HG03469 (cell line): ENCODE results near the gene PLCH1.

Experiments used
- ATAC-seq: cut with Tn5 transposase; IDR thresholded peaks from one replicate; pipeline ENCODE4 v1.9.1; 2021; ENCODE audit warnings: mild to moderate bottlenecking, moderate library complexity, moderate number of reproducible peaks; ENCODE audit not compliant: unreplicated experiment

The PLCH1 gene

DNA sequence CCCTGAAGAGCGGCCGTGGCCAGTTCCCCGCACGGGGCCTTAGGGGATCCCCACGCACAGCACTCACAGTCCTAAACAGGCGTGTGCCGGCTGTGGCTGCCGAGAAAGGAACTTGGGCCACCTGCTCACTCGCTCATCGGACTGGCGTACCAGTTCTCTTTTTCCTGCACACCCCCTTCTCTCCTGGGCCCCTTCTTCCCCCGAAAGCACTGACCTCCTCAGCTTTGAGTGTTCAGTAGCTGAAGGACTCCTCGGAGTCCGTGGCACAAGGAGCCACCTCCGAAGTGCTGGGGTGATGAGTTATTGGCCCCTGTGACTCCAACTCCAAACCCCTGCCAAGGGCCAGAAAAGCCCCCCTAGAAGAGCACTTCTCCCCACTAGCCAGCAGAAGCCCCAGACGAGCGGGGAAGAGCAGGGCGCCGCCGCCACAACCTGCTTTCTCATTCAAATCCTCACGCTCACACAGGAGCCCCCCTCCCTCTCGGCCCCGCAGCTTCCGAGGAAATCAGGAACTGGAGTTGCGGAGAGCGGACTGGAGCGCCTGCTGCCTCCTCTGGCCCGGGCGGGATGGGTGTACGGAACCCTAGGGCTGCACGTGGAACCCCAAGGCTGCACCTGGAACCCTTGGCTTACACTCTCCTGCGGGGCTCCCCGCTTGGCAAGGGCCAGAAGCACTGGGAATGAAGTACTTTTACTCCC is at the start of gene PLCH1:
Gene PLCH1 (minus strand): TSS at position 446 of the 699 bp plus-strand sequence. CDS start 40,847 bp downstream, outside the sequence.
- no peak for ATAC-seq

- ATAC-seq = no peak
Measured at GRCh38 chr3:155792532-155792931, 47.7 kb upstream of the PLCH1 start.

- no peak for ATAC-seq
Measured at GRCh38 chr3:155791190-155791589, 46.3 kb upstream of the PLCH1 start.

DNA sequence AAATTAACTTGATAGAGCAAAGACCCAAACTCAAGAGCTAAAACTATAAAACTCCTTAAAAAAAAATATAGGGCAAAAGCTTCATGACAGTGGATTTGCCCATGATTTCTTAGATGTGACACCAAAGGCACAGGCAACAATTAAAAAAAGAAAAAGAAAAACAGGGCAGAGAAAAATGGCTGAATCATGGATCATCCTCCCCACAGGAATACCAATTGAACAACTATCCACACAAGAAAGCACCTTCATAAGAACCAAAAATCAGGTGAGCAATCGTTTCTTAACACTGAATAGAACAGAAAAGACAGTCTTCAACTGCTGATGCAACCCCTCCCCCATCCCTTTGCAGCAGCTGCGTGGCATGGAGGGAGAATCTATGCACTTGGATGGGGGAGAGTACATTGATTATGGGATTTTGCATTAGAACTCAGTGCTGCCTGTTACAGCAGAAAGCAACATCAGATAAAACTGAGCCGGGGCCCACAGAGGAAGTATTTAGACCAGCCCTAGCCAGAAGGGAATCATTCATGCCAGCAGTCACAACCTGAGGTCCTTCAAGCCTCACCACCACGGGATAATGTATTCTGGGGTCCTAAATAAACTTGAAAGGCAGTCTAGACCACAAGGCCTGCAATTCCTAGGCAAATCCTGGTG is 45.5 kb upstream of the PLCH1 start:
- no peak for ATAC-seq

DNA sequence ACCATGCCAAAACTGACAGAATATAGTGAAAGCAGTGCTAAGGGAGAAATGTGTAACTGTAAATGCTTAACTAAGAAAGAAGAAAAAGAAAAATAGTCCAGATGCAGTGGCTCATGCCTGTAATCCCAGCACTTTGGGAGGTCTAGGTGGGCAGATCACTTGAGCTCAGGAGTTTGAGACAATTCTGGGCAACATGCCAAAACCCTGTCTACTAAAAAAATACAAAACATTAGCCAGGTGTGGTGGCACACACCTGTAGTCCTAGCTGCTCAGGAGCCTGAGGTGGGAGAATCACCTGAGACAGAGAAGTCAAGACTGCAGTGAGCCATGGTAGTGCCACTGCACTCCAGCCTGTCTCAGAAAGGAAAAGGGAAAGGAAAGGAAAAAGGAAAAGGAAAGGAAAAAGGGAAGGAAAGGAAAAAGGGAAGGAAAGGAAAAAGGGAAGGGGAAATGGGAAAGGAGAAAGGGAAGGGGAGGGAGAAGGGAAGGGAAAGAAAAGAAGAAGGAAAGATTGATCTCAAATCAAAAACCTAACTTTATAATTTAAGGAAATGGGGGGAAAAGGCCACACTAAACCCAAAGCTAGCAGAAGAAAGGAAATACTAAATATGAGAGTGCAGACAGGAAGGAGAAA is 40.9 kb upstream of the PLCH1 start:
- no peak for ATAC-seq

DNA sequence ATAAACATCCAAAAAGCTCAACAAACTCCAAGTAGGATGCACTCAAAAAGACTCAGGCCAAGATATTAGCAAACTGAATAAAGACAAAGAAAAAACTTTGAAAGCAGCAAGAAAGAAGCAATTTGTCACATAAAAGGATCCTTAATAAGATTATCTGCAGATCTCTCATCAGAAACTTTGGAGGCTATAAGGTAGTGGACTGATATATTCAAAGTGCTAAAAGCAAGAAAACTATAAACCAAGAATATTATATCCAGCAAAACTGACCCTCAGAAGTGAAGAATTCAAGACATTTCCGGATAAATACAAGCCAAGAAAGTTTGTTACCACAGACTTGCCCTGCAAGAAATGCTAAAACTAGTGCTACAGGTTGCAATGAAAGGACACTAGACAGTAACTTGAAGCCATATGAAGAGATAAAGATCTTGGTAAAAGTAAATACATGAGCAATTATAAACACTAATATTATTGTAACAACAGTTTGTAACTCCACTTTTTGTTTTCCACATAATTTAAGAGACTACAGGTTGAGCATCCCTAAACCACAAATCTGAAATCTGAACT is 37.6 kb upstream of the PLCH1 start:
- no peak for ATAC-seq

GRCh38 chr3:155780291-155780690 is 35.4 kb upstream of the PLCH1 start:
- no peak for ATAC-seq

- no peak for ATAC-seq
Measured at GRCh38 chr3:155778462-155778861, 33.6 kb upstream of the PLCH1 start.

DNA sequence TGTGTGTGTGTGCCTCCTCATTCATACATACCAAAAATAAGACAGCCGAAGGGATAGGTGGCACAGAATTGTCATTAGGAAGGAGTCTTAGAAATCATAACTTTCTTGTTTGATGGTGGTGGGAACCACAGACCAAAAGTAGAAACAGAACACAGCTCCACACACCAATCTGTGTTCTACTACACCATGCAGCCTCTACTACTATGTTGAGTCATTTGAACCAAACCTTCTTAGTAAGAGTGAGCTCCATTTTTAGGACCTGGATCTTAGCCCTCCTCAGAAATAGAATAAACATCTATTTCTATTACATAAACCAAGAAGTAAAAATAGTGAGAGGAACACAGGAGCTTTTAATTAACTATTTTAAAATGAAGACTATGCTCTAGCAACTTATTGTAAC is 27.9 kb upstream of the PLCH1 start:
- ATAC-seq = no peak

DNA sequence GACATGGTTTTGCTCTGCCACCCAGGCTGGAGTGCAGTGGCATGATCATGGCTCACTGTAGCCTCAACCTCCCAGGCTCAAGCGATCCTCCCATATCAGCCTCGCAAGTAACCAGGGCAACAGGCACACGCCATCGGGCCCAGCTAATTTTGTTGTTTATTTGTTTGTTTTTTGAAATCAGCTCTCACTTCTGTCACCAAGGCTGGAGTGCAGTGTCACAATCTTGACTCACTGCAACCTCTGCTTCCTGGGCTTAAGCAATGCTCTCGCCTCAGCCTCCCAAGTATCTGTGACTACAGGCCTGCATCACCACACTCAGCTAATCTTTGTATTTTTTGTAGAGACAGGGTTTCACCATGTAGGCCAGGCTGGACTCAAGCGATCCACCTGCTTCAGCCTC is 26.3 kb upstream of the PLCH1 start:
- no peak for ATAC-seq

- no peak for ATAC-seq
Measured at GRCh38 chr3:155766206-155766605, 21.3 kb upstream of the PLCH1 start.

GRCh38 chr3:155763870-155764463 is 19.1 kb upstream of the PLCH1 start:
- no peak for ATAC-seq

DNA sequence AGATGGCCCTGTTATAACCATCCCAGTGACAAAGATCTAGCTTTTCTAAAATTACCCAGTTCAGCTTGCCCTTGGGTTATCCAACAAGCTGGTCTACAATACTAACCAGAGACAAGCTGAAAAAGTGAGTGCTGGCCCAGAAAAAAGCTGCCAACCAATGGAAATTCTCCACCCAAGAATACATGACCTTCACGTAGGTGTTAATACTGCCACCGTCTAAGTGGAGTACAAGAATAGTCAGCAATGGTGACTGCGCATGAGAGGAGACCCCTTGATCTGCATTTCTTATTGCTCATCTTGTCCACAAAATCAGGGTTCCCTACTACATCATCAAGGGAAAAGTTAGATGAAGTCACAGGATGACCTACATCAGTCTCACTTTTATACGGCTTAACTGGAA is 15.8 kb upstream of the PLCH1 start:
- no peak for ATAC-seq

GRCh38 chr3:155757577-155757976 is 12.7 kb upstream of the PLCH1 start:
- ATAC-seq = no peak

DNA sequence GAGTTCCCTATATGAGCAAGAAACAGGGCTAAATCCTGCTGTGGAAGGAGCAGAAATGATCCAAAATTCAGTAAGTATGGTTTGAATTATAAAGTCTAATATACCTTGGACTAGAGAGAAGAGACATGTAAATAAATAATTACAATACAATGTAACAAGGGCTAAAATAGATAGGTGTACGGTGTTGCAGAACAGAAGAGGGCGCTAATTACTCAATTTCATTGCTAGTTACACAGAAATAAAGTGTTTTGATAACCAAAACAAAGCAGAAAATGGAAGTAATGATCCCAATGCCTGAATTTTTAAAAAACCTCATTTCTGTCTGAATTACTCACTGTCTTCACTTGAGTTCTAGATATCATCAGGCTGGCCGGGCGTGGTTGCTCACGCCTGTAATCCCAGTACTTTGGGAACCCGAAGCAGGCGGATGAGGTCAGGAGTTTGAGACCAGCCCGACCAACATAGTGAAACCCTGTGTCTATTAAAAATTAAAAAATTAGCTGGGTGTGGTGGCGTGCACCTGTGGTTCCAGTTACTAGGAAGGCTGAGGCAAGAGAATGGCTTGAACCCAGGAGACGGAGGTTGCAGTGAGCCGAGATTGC is 8.3 kb upstream of the PLCH1 start:
- ATAC-seq = no peak

DNA sequence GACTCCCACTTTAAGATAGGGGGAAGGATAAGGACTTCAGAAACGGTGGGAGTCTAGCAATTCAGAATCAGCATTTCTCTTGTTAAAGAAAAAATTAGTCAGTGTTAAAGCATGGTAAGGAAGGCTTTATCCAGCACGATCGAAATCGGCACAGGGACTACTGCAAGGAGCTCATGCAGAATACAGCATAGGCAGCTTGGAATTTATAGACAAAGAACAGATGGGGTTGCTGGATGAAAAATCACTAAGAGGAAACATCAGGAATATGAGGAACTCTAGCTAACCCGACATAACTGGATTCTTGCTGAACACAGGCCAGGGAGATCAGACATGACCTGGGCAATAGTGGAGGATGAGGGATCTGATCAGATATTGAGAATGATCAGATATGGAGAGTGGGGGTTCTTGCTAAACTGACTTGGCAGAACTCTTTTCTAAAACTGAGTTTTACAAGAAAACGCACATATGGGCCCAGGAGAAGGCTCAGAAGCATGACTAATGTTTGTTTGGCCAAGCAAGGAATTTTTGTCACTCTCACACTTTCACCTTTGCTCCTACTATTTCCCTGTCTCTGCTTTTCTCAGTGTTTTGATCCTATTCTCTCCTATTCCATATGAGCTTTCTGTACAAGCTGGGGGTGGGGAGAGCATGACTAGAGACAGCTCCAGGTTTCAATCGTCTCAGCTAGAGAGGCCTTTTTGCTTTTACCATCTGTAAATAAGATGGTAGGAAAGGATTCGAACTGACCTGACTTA is 3.9 kb upstream of the PLCH1 start:
- no peak for ATAC-seq

- no peak for ATAC-seq
Measured at GRCh38 chr3:155747946-155748290, 3.0 kb upstream of the PLCH1 start.

DNA sequence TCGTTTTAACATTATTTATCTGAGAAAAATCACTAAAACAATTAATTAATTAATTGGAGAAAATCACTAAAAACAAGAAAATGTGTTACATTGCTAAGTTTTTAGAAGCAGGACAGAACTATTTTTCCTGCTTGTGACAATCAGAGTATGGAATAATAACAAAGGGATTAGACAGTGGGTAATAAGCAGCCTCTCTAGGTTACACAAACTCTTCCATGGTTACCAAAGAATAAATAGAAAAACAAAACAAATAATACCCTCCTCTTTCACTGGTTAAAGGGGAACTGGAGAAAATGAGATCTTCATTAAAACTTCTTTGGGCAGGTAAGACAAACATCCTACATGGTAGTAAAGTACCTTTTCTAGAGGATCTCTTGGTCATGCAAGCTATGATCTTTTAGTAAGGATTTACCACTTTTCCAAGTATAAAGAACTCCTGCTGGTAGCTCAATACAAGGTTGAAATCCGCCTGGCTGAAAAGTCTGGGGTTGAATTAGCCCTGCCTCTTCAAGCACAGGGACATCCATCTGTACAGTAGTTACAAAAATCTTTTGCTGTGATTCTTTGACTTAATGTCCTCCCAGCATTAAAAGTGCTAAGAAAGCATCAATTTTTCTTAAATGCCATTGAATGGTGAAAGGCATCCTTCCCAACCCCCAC is 2.5 kb upstream of the PLCH1 start:
- ATAC-seq = no peak

DNA sequence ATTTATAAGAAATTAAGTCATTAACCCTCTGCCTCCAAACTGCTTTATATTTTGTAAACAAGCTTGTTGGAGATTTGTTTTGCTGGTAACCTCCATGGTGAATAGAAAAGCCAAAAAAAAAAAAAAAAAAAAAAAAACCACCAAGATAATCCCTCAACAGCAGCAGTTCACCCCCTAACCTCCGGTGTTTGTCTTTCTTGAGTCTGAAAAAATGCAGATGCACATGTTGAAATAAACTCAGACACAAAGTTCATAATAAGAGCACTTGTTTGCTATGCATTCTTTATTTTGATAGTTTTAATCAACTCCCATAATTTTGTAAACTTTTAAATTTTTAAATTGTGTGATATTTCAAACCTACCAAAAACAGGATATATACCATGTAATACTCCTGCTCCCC is 1.8 kb upstream of the PLCH1 start:
- no peak for ATAC-seq
